ENCODE data around the gene WNK2.
"Not testable (repeated sequence)": the region's sequence is repeated elsewhere in the genome, so short reads cannot be mapped to it uniquely, and the experiment has no call there.

WNK2 gene

GRCh38 chr9:93340091-93340490 lies 156.2 kb downstream of the WNK2 start:
- no peak for DNase-seq (ENCODE audit: low read depth)

DNA sequence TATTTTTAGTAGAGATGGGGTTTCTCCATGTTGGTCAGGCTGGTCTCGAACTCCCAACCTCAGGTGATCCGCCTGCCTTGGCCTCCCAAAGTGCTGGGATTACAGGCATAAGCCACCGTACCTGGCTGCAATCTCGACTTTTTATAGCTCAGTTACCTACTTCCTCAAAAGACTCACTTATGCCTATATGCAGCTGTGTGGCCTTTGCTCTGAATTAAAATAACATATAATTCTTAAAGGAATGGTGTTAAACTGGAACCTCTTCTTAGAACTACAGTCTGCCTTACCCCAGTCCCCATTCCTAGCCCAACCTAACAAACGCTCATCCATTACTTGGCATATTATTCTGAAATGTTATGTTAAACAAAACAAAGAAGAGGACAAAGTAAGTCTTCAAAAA lies 157.9 kb downstream of the WNK2 start:
- not testable (repeated sequence) for DNase-seq (ENCODE audit: low read depth)

DNA sequence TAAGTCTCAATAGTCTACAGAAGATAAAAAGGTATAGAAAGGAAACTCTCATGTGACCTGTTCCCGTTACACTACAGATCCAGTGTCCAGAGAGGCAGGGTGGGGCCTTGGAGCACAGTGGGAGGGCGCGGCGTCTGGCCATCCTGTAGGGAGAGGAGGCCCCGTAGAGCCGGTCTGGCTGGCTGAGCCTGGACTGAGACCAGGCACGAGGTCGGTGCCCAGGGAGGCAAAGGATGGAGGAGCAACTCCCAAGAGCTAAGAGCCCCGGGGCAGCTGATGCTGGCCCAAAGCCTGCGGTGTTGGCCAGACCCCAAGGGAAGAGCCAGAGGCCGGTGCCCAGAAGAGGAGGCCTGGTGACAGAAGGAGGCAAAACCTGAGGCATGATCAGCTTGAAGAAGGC lies 158.5 kb downstream of the WNK2 start:
- not testable (repeated sequence) for DNase-seq (ENCODE audit: low read depth)

GRCh38 chr9:93343663-93344062 lies 159.7 kb downstream of the WNK2 start:
- no peak for DNase-seq (ENCODE audit: low read depth)

- DNase-seq (ENCODE audit: low read depth): no peak
These were observed 161.8 kb downstream of the WNK2 start for GRCh38 chr9:93345643-93346230.

DNA sequence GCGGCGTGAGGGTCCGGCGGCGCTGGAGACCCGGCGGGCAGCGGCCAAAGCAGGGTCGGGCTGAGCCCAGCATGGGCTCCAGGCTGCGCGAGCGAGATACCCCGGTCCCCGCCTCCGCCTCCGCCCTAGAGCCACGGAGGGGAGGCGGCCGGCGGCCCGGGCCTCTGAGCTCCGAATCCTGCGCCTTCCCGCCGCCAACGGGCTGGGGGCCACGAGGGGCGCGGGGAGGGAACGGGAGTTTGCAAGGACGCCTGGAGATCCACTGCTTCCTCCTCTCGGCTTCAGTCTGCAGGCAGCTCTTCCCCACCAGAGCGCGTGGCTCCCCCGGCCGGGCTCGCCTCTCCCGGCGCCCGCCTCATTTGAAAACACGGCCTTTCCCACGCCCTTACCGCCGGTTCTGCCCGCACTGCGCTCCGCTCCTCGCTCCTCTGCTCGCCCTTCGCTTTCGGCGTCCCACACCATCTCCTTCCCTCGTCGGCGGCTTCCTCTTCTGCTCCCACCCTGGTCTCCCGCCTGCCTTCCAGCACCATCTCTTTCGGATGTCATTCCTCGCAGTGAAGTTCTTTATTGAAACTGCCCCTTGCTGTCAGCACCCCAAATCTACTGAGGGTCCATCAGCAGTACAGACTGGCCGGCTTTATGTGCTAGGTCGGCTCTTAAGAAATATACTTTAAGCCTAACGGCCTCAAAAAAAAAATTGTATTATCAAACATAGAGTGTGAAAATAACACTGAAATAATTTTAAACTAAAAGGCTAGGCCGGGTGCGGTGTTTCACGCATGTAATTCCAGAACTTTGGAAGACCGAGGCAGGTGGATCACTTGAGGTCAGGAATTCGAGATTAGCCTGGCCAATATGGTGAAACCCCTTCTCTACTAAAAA lies 162.5 kb downstream of the WNK2 start:
- no peak for DNase-seq (ENCODE audit: low read depth)

- not testable (repeated sequence) for DNase-seq (ENCODE audit: low read depth)
These were observed 163.5 kb downstream of the WNK2 start for GRCh38 chr9:93347371-93347975.

- DNase-seq (ENCODE audit: low read depth): not testable (repeated sequence)
These were observed 169.7 kb downstream of the WNK2 start for GRCh38 chr9:93353413-93354310.

DNA sequence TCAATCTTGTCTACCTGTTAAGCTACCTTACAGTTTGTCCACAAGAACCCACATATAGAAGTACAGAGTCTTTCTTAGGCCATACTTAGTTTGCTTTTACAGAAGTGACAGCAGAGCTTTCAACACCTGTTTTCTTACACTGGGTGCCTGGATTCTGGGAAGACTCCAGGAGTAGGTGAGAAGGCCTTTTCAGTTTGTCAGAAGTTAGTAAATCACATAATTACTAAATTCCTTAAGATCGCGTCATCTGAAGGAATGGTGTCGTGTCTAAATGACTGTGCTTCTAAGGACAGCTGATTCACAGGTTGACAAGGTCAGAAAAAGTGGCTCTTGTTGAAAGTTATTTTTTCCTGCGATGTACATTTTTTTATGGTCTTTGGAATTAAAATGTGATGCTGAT lies 170.5 kb downstream of the WNK2 start:
- DNase-seq (ENCODE audit: low read depth): no peak

GRCh38 chr9:93355827-93356226 lies 171.9 kb downstream of the WNK2 start:
- DNase-seq (ENCODE audit: low read depth): no peak

DNA sequence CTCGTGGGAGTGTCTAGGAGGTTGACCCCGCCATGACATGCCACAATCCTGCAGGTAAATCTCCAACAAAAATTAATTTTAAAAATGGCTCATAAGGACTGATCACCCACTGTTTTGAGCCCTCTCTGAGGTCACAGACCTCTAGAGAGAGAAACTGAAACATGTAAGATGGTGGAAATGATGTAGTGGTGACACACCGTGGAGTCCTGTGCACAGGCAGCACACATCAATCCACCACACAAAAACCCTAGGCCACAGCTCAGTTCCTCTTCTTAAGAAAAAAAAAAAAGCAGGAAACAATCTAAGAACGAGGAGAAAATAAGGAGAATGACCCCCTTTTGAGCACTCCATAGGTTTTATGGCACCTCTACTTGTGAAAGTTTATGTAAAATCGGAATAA lies 173.7 kb downstream of the WNK2 start:
- DNase-seq (ENCODE audit: low read depth): no peak

- not testable (repeated sequence) for DNase-seq (ENCODE audit: low read depth)
These were observed 176.0 kb downstream of the WNK2 start for GRCh38 chr9:93359907-93360306.

DNA sequence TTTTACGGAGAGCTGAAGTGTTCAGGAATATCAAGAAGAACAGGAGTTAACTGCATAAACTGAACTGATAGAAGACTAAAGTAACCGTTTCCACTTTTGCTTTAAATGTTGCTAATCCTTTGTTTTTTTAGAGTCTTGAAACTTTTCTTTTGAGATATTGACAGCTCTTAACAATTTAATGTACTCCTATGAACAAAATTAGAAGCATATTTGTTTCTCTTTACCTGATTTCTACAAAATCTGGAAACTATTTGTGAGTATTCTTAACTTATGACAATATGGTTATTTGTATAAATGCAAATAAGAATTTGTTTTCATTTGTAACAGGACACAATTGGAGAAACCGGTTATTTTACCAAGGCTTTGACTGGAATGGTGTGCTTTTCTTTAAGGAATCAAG lies 178.1 kb downstream of the WNK2 start:
- DNase-seq (ENCODE audit: low read depth): no peak

DNA sequence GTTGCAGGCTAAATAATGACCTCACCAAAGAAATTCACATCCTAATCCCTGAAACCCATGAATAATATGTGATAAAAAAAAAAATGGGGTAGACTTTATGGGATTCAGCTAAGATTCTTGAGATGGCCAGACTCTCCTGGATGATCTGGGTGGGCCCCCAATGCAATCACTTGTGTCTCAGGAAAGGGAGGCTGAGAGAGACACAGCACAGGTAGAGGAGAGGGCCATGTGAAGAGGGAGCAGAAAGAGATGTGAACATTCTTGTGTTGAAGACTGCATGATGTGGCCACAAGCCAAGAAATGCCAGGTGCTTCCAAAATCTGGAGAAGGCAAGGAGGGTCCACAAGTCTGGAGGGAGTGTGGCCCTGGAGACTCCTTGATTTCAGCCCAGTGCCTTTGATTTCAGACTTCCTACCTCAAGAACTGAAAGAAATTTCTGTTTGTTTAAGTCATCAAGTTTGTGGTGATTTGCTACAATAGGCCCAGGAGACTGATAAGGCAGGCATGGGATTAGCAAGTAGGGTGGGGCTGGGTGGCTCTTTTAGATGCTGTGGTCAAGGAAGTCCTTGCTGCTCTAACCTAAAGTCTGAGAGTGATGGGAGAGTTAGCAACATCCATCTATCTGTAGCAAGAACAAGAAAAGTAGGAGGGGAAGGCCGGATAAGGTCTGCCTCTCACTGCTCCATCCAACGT lies 180.9 kb downstream of the WNK2 start:
- DNase-seq (ENCODE audit: low read depth): no peak

GRCh38 chr9:93365427-93366118 lies 181.6 kb downstream of the WNK2 start:
- no peak for DNase-seq (ENCODE audit: low read depth)

- no peak for DNase-seq (ENCODE audit: low read depth)
These were observed 182.1 kb downstream of the WNK2 start for GRCh38 chr9:93366119-93366447.

GRCh38 chr9:93366486-93366885 lies 182.5 kb downstream of the WNK2 start:
- DNase-seq (ENCODE audit: low read depth): not testable (repeated sequence)

DNA sequence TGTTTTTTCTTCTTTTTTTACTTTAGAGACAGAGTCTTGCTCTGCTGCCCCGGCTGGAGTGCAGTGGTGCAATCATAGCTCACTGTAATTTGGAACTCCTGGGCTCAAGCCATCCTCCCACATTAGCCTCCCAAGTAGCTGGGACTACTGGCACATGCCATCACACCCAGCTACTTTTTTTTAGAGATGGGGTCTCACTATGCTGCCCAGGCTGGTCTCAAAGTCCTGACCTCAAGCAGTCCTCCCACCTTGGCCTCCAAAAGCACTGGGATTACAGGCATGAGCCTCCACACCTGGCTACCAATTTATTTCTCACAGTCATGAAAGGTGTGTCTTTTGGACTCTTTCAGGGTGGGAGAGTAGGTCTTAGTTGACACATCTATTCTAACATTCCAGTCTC lies 184.5 kb downstream of the WNK2 start:
- no peak for DNase-seq (ENCODE audit: low read depth)

- no peak for DNase-seq (ENCODE audit: low read depth)
These were observed 185.7 kb downstream of the WNK2 start for GRCh38 chr9:93369686-93370085.

Data from CMK (cell line).